ENCODE measurements around the gene PSMG4. TPM values are rescaled to one million over a fixed set of nuclear protein-coding genes. Genes with fewer than 3 reads are reported as not detected.

Gene PSMG4
- total RNA-seq, 1 experiment from 2014 or later = 35.0 TPM

- no TSS peak for BruUV-seq (replicated peaks)
- no peaks in the 10 kb centered on the region for H4K20me1 ChIP-seq (ENCODE audit: insufficient read depth)
- no peak for DNase-seq (ENCODE audit: low read depth, low spot score)
These were observed 42.8 kb downstream of the PSMG4 start for GRCh38 chr6:3301506-3301905.

GRCh38 chr6:3303795-3304411, 45.2 kb downstream of the PSMG4 start:
- Histone ChIP-seq H2AFZ (ENCODE audit: low read depth, low read length, poor library complexity, severe bottlenecking) (no peak overlapping the region), H3K27me3 (ENCODE audit: insufficient read depth, low read length) (no peaks in the 10 kb centered on the region), H3K4me2 (ENCODE audit: low read length) (no peak overlapping the region), H3K9me3 (ENCODE audit: control insufficient read depth in 1 of 2, insufficient read depth in 1 of 2, low read depth in 1 of 2, low read length in 2 of 2) (no peaks in the 10 kb centered on the region), H3K36me3 (ENCODE audit: control insufficient read depth in 1 of 2, insufficient read depth in 2 of 2, low read length in 2 of 2) (no peaks in the 10 kb centered on the region), H3K79me2 (ENCODE audit: insufficient read depth, low read length) (no peaks in the 10 kb centered on the region), H3K9ac (ENCODE audit: low read length) (no peak overlapping the region), H3K27ac (ENCODE audit: low read depth, low read length) (no peak overlapping the region), H4K20me1 (ENCODE audit: insufficient read depth) (no peaks in the 10 kb centered on the region), H3K4me1 (ENCODE audit: control insufficient read depth in 1 of 2, insufficient read depth in 2 of 2, low read length in 2 of 2) (no peaks in the 10 kb centered on the region), H3K4me3 (replicated peaks in 1 of 2; ENCODE audit: low read depth in 1 of 2, low read length in 2 of 2) (no peak overlapping the region), H3K9me2 (ENCODE audit: insufficient read depth) (no peaks in the 10 kb centered on the region)
- RAD21 ChIA-PET (ENCODE audit: low non-redundant PET in 1 of 2, low total read pairs in 2 of 2, uncharacterized antibody in 2 of 2, unreplicated experiment in 2 of 2) = no interaction called here
- POLR2A ChIA-PET = no interaction called here
- no peak for ATAC-seq
- BruUV-seq (replicated peaks) = no TSS peak
- CTCF ChIA-PET = no interaction called here
- intact Hi-C loops (cut with micrococcal nuclease) = no loop called here
- no peak for TF ChIP-seq REST (IDR thresholded peaks at IDR 0.05; ENCODE audit: low read depth)
- TF ChIP-seq CEBPB (IDR thresholded peaks at IDR 0.05; ENCODE audit: low read depth) = no peak
- no peak for TF ChIP-seq MAX (IDR thresholded peaks at IDR 0.05)
- no peak for TF ChIP-seq POLR2A (IDR thresholded peaks at IDR 0.05; ENCODE audit: borderline replicate concordance, extremely low read depth, insufficient read depth, insufficient read length)
- DNase-seq (ENCODE audit: low read depth, low spot score) = no peak

More at GRCh38 chr6:3301506-3301905, 42.8 kb downstream of the PSMG4 start:
- Histone ChIP-seq H3K4me2 (ENCODE audit: low read length) (no peak overlapping the region), H2AFZ (ENCODE audit: low read depth, low read length, poor library complexity, severe bottlenecking) (no peak overlapping the region), H3K4me1 (ENCODE audit: control insufficient read depth in 1 of 2, insufficient read depth in 2 of 2, low read length in 2 of 2) (no peaks in the 10 kb centered on the region), H3K9me3 (ENCODE audit: control insufficient read depth in 1 of 2, insufficient read depth in 1 of 2, low read depth in 1 of 2, low read length in 2 of 2) (no peaks in the 10 kb centered on the region), H3K36me3 (ENCODE audit: control insufficient read depth in 1 of 2, insufficient read depth in 2 of 2, low read length in 2 of 2) (no peaks in the 10 kb centered on the region), H3K27ac (ENCODE audit: low read depth, low read length) (no peak overlapping the region), H3K79me2 (ENCODE audit: insufficient read depth, low read length) (no peaks in the 10 kb centered on the region), H3K27me3 (ENCODE audit: insufficient read depth, low read length) (no peaks in the 10 kb centered on the region), H3K9me2 (ENCODE audit: insufficient read depth) (no peaks in the 10 kb centered on the region), H3K4me3 (replicated peaks in 1 of 2; ENCODE audit: low read depth in 1 of 2, low read length in 2 of 2) (no peak overlapping the region), H3K9ac (ENCODE audit: low read length) (no peak overlapping the region)
- no peak for ATAC-seq
- ChIA-PET CTCF (no interaction called here), RAD21 (ENCODE audit: low non-redundant PET in 1 of 2, low total read pairs in 2 of 2, uncharacterized antibody in 2 of 2, unreplicated experiment in 2 of 2) (no interaction called here), POLR2A (no interaction called here)
- TF ChIP-seq RAD21 (IDR thresholded peaks at IDR 0.05; ENCODE audit: low read depth) = no peak
- TF ChIP-seq EGR1 (IDR thresholded peaks at IDR 0.05; ENCODE audit: low read depth) = no peak
- TF ChIP-seq ATF3 (IDR thresholded peaks at IDR 0.05) = no peak
- intact Hi-C loops (cut with micrococcal nuclease) = no loop called here
